ENCODE results near the gene SOWAHB.

Gene SOWAHB

DNA sequence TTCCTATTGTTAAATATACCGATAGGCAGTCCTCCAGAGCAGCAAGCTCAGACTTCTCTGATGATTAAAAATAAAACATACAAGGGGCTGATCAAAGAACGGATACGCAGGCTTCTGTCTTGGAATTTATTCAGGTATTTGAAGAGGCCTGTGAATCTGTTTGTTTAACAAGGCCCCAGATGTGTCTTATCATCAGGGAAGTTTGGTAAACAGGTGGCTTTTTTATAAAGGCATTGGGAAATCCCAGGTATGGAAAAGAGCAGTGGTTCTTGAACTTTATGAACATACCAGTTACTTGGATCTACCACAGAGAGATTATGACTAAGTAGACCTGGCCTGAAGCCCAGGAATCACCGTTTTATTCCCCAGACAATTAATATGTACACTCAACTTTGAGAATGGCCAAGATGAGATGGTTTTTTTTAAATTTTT, 47.9 kb downstream of the SOWAHB start:
- DNase-seq, result peak; percentile 45
